Kidney epithelial cell (primary cell): ENCODE data around the gene ID1. TPM values are rescaled to one million over a fixed set of nuclear protein-coding genes. Genes with fewer than 3 reads are reported as not detected.
"Not testable (repeated sequence)": the region's sequence is repeated elsewhere in the genome, so short reads cannot be mapped to it uniquely, and the experiment has no call there.

Source experiments
- DNase-seq: peaks from one replicate; pipeline ENCODE4 v3.0.0-alpha.2; 2010; ENCODE audit warnings: low read depth
- H3K27me3 ChIP-seq: 2 replicates; pipeline ENCODE4 v1.6.0; 2011; ENCODE audit warnings: low read length; ENCODE audit not compliant: control insufficient read depth, insufficient read depth
- H3K36me3 ChIP-seq: 2 replicates; pipeline ENCODE4 v1.5.1; 2011; ENCODE audit warnings: low read length; ENCODE audit not compliant: control insufficient read depth, insufficient read depth
- H3K4me3 ChIP-seq: 2 replicates; pipeline ENCODE4 v1.5.1; 2011; ENCODE audit warnings: low read depth, mild to moderate bottlenecking, control low read depth, low read length
- CTCF ChIP-seq: IDR thresholded peaks from 2 replicates; pipeline ENCODE4 v1.5.1; 2011; ENCODE audit warnings: mild to moderate bottlenecking, moderate library complexity, low read length, control low read depth, inconsistent platforms; ENCODE audit not compliant: insufficient read depth, poor library complexity, severe bottlenecking
- total RNA-seq: library from RNA; depleted of rRNA; stranded (reverse); fragments of >200 nt; gene quantifications from 2 replicates; pipeline ENCODE4 v1.2.3, GENCODE V29; 2015

The ID1 gene
- total RNA-seq, 1 donor from 2014 or later, result 27.5 TPM

- Histone ChIP-seq H3K4me3 (no peak overlapping the region), H3K27me3 (no peaks in the 10 kb centered on the region), H3K36me3 (no peaks in the 10 kb centered on the region)
- no peak for DNase-seq
- TF ChIP-seq CTCF, result no peak
Observed at GRCh38 chr20:31595654-31596411, 9.3 kb upstream of the ID1 start.

GRCh38 chr20:31596412-31596715, 8.7 kb upstream of the ID1 start:
- not testable (repeated sequence) for H3K27me3 ChIP-seq, H3K4me3 ChIP-seq, DNase-seq, H3K36me3 ChIP-seq

- Histone ChIP-seq H3K27me3 (no peaks in the 10 kb centered on the region), H3K36me3 (no peaks in the 10 kb centered on the region), H3K4me3 (no peak overlapping the region)
- TF ChIP-seq CTCF, result no peak
- DNase-seq, result no peak
Observed at GRCh38 chr20:31596831-31597480, 8.1 kb upstream of the ID1 start.

- TF ChIP-seq CTCF, result no peak
- DNase-seq, result no peak
- Histone ChIP-seq H3K36me3 (no peaks in the 10 kb centered on the region), H3K27me3 (no peaks in the 10 kb centered on the region), H3K4me3 (no peak overlapping the region)
Observed at GRCh38 chr20:31597481-31597855, 7.6 kb upstream of the ID1 start.

- Histone ChIP-seq H3K4me3 (no peak overlapping the region), H3K27me3 (no peaks in the 10 kb centered on the region), H3K36me3 (no peaks in the 10 kb centered on the region)
- DNase-seq, result no peak
- no peak for TF ChIP-seq CTCF
Observed at GRCh38 chr20:31602431-31602778, 2.7 kb upstream of the ID1 start.

- no peak overlapping the region for H3K4me3 ChIP-seq
- no peaks in the 10 kb centered on the region for H3K36me3 ChIP-seq
- no peak for DNase-seq
- H3K27me3 ChIP-seq, result no peaks in the 10 kb centered on the region
- TF ChIP-seq CTCF, result no peak
Observed at GRCh38 chr20:31602779-31603441, 2.2 kb upstream of the ID1 start.
